GM12873 (cell line): ENCODE measurements around the gene MAP2K7.

ENCODE experiments used
- CTCF ChIP-seq: IDR thresholded peaks from 2 replicates; pipeline ENCODE4 v1.5.1; 2012; ENCODE audit warnings: low read depth, mild to moderate bottlenecking, moderate library complexity, low read length, control low read depth; ENCODE audit not compliant: insufficient read depth; ENCODE audit errors: missing control alignments

MAP2K7 gene

GRCh38 chr19:7859831-7860713, 43.6 kb upstream of the MAP2K7 start:
- TF ChIP-seq CTCF: no peak

- no peak for TF ChIP-seq CTCF
Measured at GRCh38 chr19:7860714-7861618, 42.7 kb upstream of the MAP2K7 start.

- TF ChIP-seq CTCF: peak; percentile 14
Measured at GRCh38 chr19:7861619-7862412, 41.9 kb upstream of the MAP2K7 start.

- no peak for TF ChIP-seq CTCF
Measured at GRCh38 chr19:7862413-7862951, 41.2 kb upstream of the MAP2K7 start.

GRCh38 chr19:7863157-7863970, 40.3 kb upstream of the MAP2K7 start:
- no peak for TF ChIP-seq CTCF

GRCh38 chr19:7863971-7864689, 39.5 kb upstream of the MAP2K7 start:
- no peak for TF ChIP-seq CTCF
